GM18951 (cell line): ENCODE data around the gene SLCO4A1.

Experiments used
- POLR2A ChIP-seq: IDR thresholded peaks from 4 replicates; pipeline ENCODE4 v1.6.1; 2011; ENCODE audit warnings: mild to moderate bottlenecking; ENCODE audit not compliant: insufficient read length, insufficient read depth; ENCODE audit errors: extremely low read depth
- in situ Hi-C: fragments of 300-500 bp; cut with MboI; formaldehyde crosslinking; loops from one replicate; pipeline ENCODE4 v1.12.0; 2022; ENCODE audit warnings: low sequenced_read_pairs, mixed read lengths, inconsistent platforms; ENCODE audit not compliant: unreplicated experiment

The SLCO4A1 gene

DNA sequence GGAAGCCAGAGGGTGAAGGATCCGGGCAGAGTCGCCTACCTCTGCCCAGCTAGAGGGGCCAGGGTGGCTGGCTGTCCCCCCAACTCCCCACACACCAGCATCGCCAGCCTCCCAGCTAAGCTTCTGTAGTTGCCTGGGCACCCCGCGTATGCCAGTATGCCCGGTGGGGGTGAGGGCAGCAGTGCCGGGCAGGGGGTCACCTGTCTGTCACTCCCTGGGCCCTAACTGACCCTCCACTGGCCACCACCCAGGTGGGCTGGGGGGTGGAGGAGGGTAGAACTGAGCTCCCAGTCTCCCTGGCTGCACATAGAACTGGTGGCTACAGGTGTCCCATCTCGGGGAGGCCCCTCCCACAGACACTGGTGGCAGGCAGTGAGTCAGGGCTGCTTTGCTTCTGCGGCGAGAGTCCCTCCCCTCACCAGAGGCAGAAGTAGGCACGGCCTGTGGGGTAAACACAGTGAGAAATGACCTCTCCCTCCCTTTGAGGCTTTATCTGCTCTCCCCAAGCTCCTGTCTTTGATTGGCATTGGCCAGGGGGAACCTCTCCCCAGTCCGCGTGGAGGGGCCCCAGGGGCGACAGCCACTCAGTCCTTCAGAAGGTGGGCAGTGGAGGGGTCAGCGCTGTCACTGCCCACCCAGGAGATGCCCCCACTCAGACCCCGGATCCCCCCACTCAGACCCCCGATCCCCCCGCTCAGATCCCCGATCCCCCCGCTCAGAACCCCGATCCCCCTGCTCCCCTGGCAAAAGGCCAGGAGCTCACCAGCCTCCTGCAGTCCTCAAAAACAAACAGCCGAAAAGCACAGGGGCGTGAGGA, 68.8 kb downstream of the SLCO4A1 start:
- in situ Hi-C loops: no loop called here
- no peak for TF ChIP-seq POLR2A

GRCh38 chr20:62711703-62712101, 69.4 kb downstream of the SLCO4A1 start:
- in situ Hi-C loops: no loop called here
- no peak for TF ChIP-seq POLR2A

DNA sequence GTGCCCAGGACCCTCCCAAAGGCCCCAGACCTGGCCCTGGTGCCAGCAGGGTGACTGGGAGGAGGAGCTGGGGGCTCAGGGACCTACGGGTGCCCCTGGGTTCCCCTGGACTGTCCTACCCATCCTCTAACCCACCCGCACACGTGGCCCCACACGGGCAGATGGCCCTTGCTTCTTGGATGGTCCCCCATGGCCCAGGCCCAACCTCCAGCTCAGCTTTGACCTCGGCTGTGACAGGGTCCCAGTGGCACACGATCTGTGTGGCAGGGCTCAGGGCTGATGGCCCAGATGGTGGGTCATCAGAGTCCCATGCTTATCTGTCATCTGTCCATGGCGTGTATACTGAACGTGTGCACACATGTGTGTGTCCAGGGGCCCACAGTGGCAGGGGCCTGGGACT, 70.3 kb downstream of the SLCO4A1 start:
- no peak for TF ChIP-seq POLR2A
- in situ Hi-C loops: no loop called here

- in situ Hi-C loops: no loop called here
- no peak for TF ChIP-seq POLR2A
These were observed 71.7 kb downstream of the SLCO4A1 start for GRCh38 chr20:62714006-62714405.

GRCh38 chr20:62714799-62715198, 72.5 kb downstream of the SLCO4A1 start:
- in situ Hi-C loops: no loop called here
- no peak for TF ChIP-seq POLR2A

GRCh38 chr20:62715201-62715600, 72.9 kb downstream of the SLCO4A1 start:
- in situ Hi-C loops: no loop called here
- no peak for TF ChIP-seq POLR2A

DNA sequence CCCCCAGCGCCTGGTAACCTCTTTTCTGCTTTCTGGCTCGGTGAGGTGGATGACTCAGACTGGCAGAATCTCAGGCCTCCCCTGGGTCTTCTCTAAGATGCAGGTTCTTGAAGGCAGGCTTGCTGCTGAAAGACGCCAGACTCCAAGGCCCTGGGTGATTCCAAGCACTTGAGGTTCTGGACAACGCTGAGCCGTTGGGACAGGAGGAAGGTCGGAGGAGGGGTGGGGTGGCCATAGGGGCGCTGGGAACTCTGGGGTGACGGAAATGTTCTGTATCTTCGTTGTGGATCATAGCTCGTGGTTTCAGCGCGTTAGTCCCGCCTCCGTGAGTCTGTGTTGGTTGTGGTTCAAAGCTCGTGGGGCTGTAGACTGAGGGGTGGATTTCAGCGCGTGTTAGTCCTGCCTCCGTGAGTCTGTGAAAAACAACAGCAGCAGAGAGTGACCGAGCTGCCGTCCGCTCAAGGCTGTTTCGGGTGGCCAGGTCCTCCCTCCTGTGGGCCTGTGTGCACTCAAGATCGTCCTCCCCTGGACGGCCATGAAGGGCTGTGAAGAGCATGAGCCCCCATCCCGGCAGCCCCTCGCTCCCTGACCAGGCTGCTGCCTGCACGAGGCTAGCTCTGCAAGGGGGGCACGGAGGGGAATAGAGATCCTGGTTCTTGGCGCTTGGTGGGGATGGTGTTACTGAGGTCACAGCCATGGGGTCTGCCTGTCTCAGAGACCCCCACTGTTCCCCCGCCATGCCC, 74.1 kb downstream of the SLCO4A1 start:
- TF ChIP-seq POLR2A: no peak
- in situ Hi-C loops: no loop called here

DNA sequence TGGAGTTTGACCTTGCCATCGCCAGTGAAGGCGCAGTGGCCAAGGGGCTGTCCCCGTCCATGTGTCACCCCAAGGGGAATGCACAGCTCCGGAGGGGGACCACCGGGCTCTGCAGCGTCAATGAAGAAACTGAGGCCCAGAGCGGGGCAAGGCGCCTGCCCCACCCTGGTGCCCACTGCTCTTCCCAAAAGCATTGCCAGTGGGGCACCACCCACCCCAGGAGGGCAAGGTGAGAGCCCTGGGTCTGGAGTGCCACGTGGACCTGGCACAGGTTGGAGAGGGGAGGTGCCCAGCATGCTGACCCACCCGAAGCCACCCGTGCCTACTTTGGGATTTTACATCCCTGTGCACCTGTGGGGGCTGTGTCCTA, 74.6 kb downstream of the SLCO4A1 start:
- in situ Hi-C loops: no loop called here
- TF ChIP-seq POLR2A: no peak

- in situ Hi-C loops: no loop called here
These were observed 75.6 kb downstream of the SLCO4A1 start for GRCh38 chr20:62717933-62718332.

DNA sequence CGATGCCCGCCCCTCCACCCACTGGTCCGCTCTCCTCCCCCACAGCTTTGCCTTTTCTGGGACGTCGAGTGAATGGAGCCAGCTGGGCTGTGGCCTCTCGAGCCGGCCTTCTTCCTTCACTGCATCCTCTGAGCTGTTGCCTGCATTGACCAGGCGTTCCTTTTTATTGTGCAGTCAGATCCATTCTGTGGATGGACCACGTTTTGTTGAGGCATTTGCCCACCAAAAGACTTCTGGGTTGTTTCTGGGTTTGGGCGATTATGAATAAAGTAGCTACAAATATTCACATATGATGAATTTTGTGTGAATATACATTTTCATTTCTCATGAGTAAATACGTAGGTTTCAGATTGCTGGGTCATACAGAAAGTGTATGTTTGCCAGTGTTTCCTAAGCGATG, 76.2 kb downstream of the SLCO4A1 start:
- no peak for TF ChIP-seq POLR2A
- in situ Hi-C loops: no loop called here

More at GRCh38 chr20:62717933-62718332, 75.6 kb downstream of the SLCO4A1 start:
- no peak for TF ChIP-seq POLR2A

- TF ChIP-seq POLR2A: no peak
- in situ Hi-C loops: no loop called here
These were observed 77.1 kb downstream of the SLCO4A1 start for GRCh38 chr20:62719250-62719935.
